ENCODE results near the gene NAV2.
A peak's percentile ranks its signal among the peaks of the same experiment; 100 is the strongest.
"Not testable (repeated sequence)": the region's sequence is repeated elsewhere in the genome, so short reads cannot be mapped to it uniquely, and the experiment has no call there.

NAV2 gene

GRCh38 chr11:19892387-19892786 is 179.8 kb downstream of the NAV2 start:
- Mint-ChIP-seq H3K36me3 (no peaks in the 10 kb centered on the region), H3K27me3 (no peaks in the 10 kb centered on the region), H3K27ac (no peak overlapping the region), H3K4me3 (no peak overlapping the region), H3K9me3 (peaks cover 1% of the 10 kb centered on the region), H3K4me1 (no peaks in the 10 kb centered on the region)
- DNase-seq (ENCODE audit: low spot score in 2 of 2) (no peak), ATAC-seq (ENCODE audit: low read depth) (no peak)

GRCh38 chr11:19892876-19893275 is 180.2 kb downstream of the NAV2 start:
- Mint-ChIP-seq H3K27me3 (no peaks in the 10 kb centered on the region), H3K4me1 (no peaks in the 10 kb centered on the region), H3K27ac (no peak overlapping the region), H3K36me3 (no peaks in the 10 kb centered on the region), H3K4me3 (no peak overlapping the region), H3K9me3 (peaks cover 1% of the 10 kb centered on the region)
- DNase-seq (ENCODE audit: low spot score in 2 of 2) (no peak), ATAC-seq (ENCODE audit: low read depth) (no peak)

- ATAC-seq (ENCODE audit: low read depth) = no peak
- H3K4me3 Mint-ChIP-seq = no peak overlapping the region
- DNase-seq (ENCODE audit: low spot score in 2 of 2) = no peak
- H3K27me3 Mint-ChIP-seq = peaks cover under 1% of the 10 kb centered on the region
- H3K36me3 Mint-ChIP-seq = no peaks in the 10 kb centered on the region
- H3K4me1 Mint-ChIP-seq = no peaks in the 10 kb centered on the region
- H3K27ac Mint-ChIP-seq = no peak overlapping the region
- H3K9me3 Mint-ChIP-seq = peaks cover 1% of the 10 kb centered on the region
Observed at GRCh38 chr11:19894404-19894803, 181.8 kb downstream of the NAV2 start.

- H3K27ac Mint-ChIP-seq; ATAC-seq (ENCODE audit: low read depth); H3K36me3 Mint-ChIP-seq; H3K4me1 Mint-ChIP-seq; H3K4me3 Mint-ChIP-seq; H3K9me3 Mint-ChIP-seq; DNase-seq (ENCODE audit: low spot score in 2 of 2); H3K27me3 Mint-ChIP-seq: not testable (repeated sequence)
Observed at GRCh38 chr11:19895037-19895436, 182.4 kb downstream of the NAV2 start.

- DNase-seq (ENCODE audit: low spot score in 2 of 2) (no peak), ATAC-seq (ENCODE audit: low read depth) (no peak)
- H3K27me3 Mint-ChIP-seq = peaks cover 2% of the 10 kb centered on the region
- peaks cover 1% of the 10 kb centered on the region for H3K9me3 Mint-ChIP-seq
- H3K4me1 Mint-ChIP-seq = no peaks in the 10 kb centered on the region
- no peak overlapping the region for H3K4me3 Mint-ChIP-seq
- no peak overlapping the region for H3K27ac Mint-ChIP-seq
- H3K36me3 Mint-ChIP-seq = no peaks in the 10 kb centered on the region
Observed at GRCh38 chr11:19895776-19896175, 183.1 kb downstream of the NAV2 start.

GRCh38 chr11:19903620-19904069 is 191.0 kb downstream of the NAV2 start:
- Mint-ChIP-seq H3K27me3 (peaks cover 2% of the 10 kb centered on the region), H3K4me1 (no peaks in the 10 kb centered on the region), H3K27ac (no peak overlapping the region), H3K4me3 (no peak overlapping the region), H3K36me3 (no peaks in the 10 kb centered on the region), H3K9me3 (no peaks in the 10 kb centered on the region)
- ATAC-seq (ENCODE audit: low read depth) (no peak), DNase-seq (ENCODE audit: low spot score in 2 of 2) (peak; percentile 7 to 18)

GRCh38 chr11:19905280-19905853 is 192.7 kb downstream of the NAV2 start:
- H3K36me3 Mint-ChIP-seq = no peaks in the 10 kb centered on the region
- no peaks in the 10 kb centered on the region for H3K4me1 Mint-ChIP-seq
- no peaks in the 10 kb centered on the region for H3K27me3 Mint-ChIP-seq
- no peak overlapping the region for H3K4me3 Mint-ChIP-seq
- no peak overlapping the region for H3K27ac Mint-ChIP-seq
- no peaks in the 10 kb centered on the region for H3K9me3 Mint-ChIP-seq
- ATAC-seq (ENCODE audit: low read depth) (no peak), DNase-seq (ENCODE audit: low spot score in 2 of 2) (no peak)

GRCh38 chr11:19906126-19906525 is 193.5 kb downstream of the NAV2 start:
- Mint-ChIP-seq H3K36me3 (no peaks in the 10 kb centered on the region), H3K4me3 (no peak overlapping the region), H3K27ac (no peak overlapping the region), H3K9me3 (no peaks in the 10 kb centered on the region), H3K27me3 (peaks cover 2% of the 10 kb centered on the region), H3K4me1 (no peaks in the 10 kb centered on the region)
- DNase-seq (ENCODE audit: low spot score in 2 of 2) (no peak), ATAC-seq (ENCODE audit: low read depth) (no peak)

- H3K27me3 Mint-ChIP-seq = peaks cover 4% of the 10 kb centered on the region
- no peak for ATAC-seq (ENCODE audit: low read depth)
- H3K27ac Mint-ChIP-seq = no peak overlapping the region
- H3K4me1 Mint-ChIP-seq = no peaks in the 10 kb centered on the region
- H3K9me3 Mint-ChIP-seq = no peaks in the 10 kb centered on the region
- no peak overlapping the region for H3K4me3 Mint-ChIP-seq
- DNase-seq (ENCODE audit: low spot score in 2 of 2) = no peak
- no peaks in the 10 kb centered on the region for H3K36me3 Mint-ChIP-seq
Observed at GRCh38 chr11:19907008-19907579, 194.5 kb downstream of the NAV2 start.

GRCh38 chr11:19907839-19908238 is 195.2 kb downstream of the NAV2 start:
- no peaks in the 10 kb centered on the region for H3K9me3 Mint-ChIP-seq
- no peak overlapping the region for H3K4me3 Mint-ChIP-seq
- no peaks in the 10 kb centered on the region for H3K4me1 Mint-ChIP-seq
- DNase-seq (ENCODE audit: low spot score in 2 of 2) (no peak), ATAC-seq (ENCODE audit: low read depth) (no peak)
- H3K36me3 Mint-ChIP-seq = no peaks in the 10 kb centered on the region
- H3K27me3 Mint-ChIP-seq = peaks cover 4% of the 10 kb centered on the region
- H3K27ac Mint-ChIP-seq = no peak overlapping the region

GRCh38 chr11:19910931-19911330 is 198.3 kb downstream of the NAV2 start:
- no peak for ATAC-seq (ENCODE audit: low read depth)
- Mint-ChIP-seq H3K27me3 (peaks cover 5% of the 10 kb centered on the region), H3K36me3 (no peaks in the 10 kb centered on the region), H3K27ac (no peak overlapping the region), H3K4me3 (no peak overlapping the region), H3K4me1 (no peaks in the 10 kb centered on the region), H3K9me3 (no peaks in the 10 kb centered on the region)
- no peak for DNase-seq (ENCODE audit: low spot score in 2 of 2)

GRCh38 chr11:19912115-19912957 is 199.7 kb downstream of the NAV2 start:
- H3K27me3 Mint-ChIP-seq = peaks cover 5% of the 10 kb centered on the region
- no peak overlapping the region for H3K27ac Mint-ChIP-seq
- DNase-seq (ENCODE audit: low spot score in 2 of 2) (no peak), ATAC-seq (ENCODE audit: low read depth) (no peak)
- H3K36me3 Mint-ChIP-seq = no peaks in the 10 kb centered on the region
- H3K9me3 Mint-ChIP-seq = no peaks in the 10 kb centered on the region
- H3K4me1 Mint-ChIP-seq = no peaks in the 10 kb centered on the region
- H3K4me3 Mint-ChIP-seq = no peak overlapping the region

GRCh38 chr11:19912958-19913892 is 200.6 kb downstream of the NAV2 start:
- H3K9me3 Mint-ChIP-seq = no peaks in the 10 kb centered on the region
- H3K4me1 Mint-ChIP-seq = no peaks in the 10 kb centered on the region
- no peak overlapping the region for H3K27ac Mint-ChIP-seq
- ATAC-seq (ENCODE audit: low read depth) (no peak), DNase-seq (ENCODE audit: low spot score in 2 of 2) (no peak)
- no peaks in the 10 kb centered on the region for H3K36me3 Mint-ChIP-seq
- H3K27me3 Mint-ChIP-seq = peaks cover 7% of the 10 kb centered on the region
- no peak overlapping the region for H3K4me3 Mint-ChIP-seq

GRCh38 chr11:19913893-19914249 is 201.2 kb downstream of the NAV2 start:
- DNase-seq (ENCODE audit: low spot score in 2 of 2) (no peak), ATAC-seq (ENCODE audit: low read depth) (no peak)
- Mint-ChIP-seq H3K9me3 (no peaks in the 10 kb centered on the region), H3K36me3 (no peaks in the 10 kb centered on the region), H3K4me1 (no peaks in the 10 kb centered on the region), H3K27me3 (peaks cover 10% of the 10 kb centered on the region), H3K27ac (no peak overlapping the region), H3K4me3 (no peak overlapping the region)

Data from memory B cell (primary cell).